ENCODE data around the gene YEATS2.
"Not testable (repeated sequence)": the region's sequence is repeated elsewhere in the genome, so short reads cannot be mapped to it uniquely, and the experiment has no call there.

The YEATS2 gene

GRCh38 chr3:183697610-183698317 lies at the start of gene YEATS2:
TSS of gene YEATS2 (plus strand) at chr3:183697797. CDS start at chr3:183715163, 17,366 bp downstream.
- DNase-seq, result peak; percentile 84 to 85

DNA sequence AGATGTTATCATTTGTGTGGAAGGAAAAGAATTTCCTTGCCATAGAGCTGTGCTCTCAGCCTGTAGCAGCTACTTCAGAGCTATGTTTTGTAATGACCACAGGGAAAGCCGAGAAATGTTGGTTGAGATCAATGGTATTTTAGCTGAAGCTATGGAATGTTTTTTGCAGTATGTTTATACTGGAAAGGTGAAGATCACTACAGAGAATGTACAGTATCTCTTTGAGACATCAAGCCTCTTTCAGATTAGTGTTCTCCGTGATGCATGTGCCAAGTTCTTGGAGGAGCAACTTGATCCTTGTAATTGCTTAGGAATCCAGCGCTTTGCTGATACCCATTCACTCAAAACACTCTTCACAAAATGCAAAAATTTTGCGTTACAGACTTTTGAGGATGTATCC lies 47.0 kb upstream of the YEATS2 start:
- no peak for DNase-seq

DNA sequence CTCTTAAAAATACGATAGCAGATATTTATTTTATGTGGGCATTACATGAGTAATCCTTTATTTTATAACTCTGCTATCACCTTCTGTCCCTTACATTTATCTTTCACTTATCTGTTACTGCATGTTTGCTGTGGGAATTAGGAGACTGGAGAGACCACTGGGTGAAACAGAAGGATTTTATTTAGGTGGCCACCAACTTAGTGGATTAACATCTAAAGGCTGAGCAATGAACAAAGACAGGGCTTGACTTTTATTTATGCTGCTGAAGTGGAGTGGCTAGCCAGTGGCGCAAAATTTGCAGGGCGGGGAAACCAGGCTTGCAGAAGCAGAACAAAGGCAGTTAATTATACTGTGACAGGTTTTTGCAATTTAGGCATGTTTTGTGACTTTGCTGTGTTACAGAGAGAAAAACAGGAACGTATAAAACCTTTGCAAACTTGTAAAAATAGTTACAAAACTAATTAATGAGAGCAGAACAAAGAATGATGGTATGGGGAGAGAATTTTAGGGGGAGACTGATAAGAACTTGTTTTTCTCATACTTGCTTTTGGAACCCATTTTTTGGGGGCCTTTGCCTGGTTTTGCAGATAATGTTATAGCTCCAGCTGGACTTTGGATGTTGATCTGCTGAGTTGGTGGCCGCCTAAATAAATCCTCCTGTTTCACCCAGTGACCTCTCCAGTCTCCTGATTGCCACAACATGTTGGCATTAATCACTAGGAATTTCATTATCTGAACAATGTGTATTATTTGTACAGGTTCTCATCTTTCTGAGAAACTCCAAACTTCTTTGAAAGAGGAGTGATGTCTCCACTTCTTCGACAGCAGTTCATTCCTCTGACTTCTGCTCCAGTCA lies 44.2 kb upstream of the YEATS2 start:
- no peak for DNase-seq

GRCh38 chr3:183654727-183655126 lies 42.9 kb upstream of the YEATS2 start:
- no peak for DNase-seq

- peak in 1 of 2 experiments; percentile 17 for DNase-seq
Observed at GRCh38 chr3:183662099-183662498, 35.5 kb upstream of the YEATS2 start.

GRCh38 chr3:183664913-183665381 lies 32.6 kb upstream of the YEATS2 start:
- DNase-seq, result peak in 1 of 2 experiments; percentile 38

GRCh38 chr3:183680061-183680460 lies 17.5 kb upstream of the YEATS2 start:
- DNase-seq, result no peak

DNA sequence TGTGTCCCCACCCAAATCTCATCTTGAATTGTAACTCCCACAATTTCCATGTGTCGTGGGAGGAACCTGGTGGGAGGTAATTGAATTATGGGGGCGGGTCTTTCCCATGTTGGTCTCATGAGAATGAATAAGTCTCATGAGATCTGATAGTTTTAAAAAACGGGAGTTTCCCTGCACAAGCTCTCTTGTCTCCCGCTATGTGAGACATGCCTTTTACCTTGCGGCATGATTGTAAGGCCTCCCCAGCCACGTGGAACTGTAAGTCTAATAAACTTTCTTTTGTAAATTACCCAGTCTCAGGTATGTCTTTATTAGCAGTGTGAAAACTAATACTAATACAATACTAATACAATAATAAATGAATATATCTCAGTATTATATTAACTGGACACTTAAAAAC lies 9.9 kb upstream of the YEATS2 start:
- DNase-seq, result no peak

GRCh38 chr3:183688874-183689273 lies 8.7 kb upstream of the YEATS2 start:
- no peak for DNase-seq

DNA sequence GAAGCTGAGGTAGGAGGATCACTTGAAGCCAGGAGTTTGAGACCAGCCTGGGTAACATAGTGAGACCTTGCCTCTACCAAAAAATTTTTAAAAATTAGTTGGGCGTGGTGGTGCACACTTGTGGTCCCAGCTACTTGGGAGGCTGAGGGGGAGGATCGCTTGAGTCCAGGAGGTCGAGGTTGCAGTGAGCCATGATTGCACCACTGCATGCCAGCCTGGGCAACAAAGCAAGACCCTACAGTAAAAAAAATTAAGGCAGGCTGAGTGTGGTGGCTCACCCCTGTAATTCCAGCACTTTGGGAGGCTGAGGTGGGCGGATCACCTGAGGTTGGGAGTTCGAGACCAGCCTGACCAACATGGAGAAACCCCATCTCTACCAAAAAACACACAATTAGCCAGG lies 8.0 kb upstream of the YEATS2 start:
- not testable (repeated sequence) for DNase-seq

DNA sequence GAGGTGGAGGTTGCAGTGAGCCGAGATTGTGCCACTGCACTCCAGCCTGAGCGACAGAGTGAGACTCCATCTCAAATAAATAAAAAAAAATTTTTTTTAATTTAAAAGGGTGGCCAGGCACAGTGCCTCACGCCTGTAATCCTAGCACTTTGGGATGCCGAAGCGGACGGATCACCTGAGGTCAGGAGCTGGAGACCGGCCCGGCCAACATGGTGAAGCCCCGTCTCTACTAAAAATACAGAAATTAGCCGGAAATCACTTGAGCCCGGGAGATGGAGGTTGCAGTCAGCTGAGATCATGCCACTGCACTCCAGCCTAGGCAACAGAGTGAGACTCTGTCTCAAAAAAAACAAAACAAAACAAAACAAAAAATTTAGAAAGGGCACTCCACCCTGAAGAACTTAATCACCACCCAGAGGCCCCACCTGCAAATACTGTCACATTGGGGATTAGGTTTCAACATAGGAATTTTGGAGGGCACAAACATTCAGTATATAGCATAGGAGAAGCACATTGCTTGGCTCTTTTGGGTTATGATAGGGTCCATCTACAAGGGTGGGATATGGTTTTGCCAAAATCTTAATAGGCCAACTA lies 7.1 kb upstream of the YEATS2 start:
- DNase-seq, result no peak

- no peak for DNase-seq
Observed at GRCh38 chr3:183692436-183692835, 5.2 kb upstream of the YEATS2 start.

DNA sequence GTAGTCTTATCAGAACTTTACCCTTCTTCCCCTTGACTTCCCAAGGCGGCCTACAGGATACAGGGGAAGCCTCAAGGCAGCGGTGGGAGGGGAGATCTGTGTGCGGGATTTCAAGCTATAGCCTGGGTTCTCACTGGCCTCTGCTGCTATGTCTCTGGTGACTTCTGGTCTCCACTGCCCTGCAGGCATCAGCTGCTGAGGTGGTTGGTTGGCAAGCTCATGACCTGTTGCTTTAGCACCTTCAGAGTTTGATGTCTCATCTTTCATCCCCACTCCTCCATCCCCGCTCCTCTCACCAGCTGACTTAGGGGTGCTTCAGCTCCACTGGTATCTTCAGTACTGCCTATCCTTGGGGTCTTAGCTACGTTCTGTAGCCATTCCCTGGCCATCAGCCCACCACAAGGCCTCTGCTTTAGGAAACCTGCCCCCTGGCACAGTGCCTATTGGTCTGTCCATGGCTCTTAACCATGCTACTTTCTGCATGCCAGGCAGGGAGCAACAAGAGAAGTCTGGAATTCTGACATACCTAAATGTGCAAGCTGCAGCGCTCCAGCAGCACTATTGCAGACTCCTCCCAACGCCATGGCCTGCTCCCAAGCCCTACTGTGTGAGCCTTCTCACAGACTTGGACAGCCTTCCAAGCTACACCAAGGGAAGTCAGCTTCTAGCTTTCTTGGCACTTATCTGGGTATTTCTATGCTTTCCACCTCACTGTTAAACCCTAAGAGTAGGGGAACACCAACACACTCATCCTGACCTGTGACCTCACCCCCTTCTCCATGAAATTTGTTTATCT lies 1.8 kb upstream of the YEATS2 start:
- no peak for DNase-seq

- DNase-seq, result no peak
Observed at GRCh38 chr3:183697123-183697609, 431 bp upstream of the YEATS2 start.

DNA sequence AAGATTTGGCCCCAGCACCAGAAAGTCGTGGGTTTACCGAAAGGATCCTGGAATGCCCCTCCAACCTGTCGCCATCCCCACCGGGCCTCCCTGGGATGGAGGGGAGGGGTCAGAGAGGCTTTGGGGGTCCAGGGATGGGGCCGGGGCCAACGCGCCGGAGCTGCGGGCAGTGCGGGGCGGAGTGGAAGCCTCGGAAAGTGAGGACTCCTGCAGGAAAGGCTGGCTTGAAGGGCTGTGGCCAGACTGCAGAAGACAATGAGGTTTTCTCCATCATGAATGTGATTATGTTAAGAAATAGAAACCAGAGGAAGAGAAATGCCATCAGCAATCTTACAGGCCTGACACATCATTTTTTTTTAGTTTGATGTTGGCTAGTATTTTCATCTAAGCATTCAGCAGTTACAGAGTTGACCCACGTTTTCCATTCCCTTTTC lies 738 bp downstream of the YEATS2 start:
- DNase-seq, result peak; percentile 32 to 45

DNA sequence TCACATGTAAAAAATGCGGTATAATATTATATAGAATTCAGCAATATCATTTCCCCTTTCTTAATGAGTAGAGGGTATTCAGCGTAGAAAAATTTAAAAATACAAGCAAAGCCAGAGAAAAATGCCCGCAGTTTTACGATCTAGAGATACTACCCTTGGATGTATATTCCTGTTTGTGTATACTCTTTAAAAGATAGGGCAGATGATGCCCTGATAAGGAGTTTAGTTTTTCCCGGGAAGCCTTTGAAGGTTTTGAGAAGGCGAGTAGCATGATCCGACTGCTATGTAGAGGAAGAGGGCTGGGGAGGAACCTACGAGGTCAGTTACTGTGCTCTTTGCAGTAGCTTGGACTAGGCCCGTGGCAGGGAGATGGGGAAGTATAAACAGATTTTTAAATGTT lies 1.2 kb downstream of the YEATS2 start:
- peak; percentile 27 to 44 for DNase-seq

GRCh38 chr3:183699238-183699947 lies 1.8 kb downstream of the YEATS2 start:
- peak; percentile 12 to 42 for DNase-seq

GRCh38 chr3:183701744-183702143 lies 4.1 kb downstream of the YEATS2 start:
- no peak for DNase-seq

GRCh38 chr3:183703892-183704291 lies 6.3 kb downstream of the YEATS2 start:
- DNase-seq, result not testable (repeated sequence)

DNA sequence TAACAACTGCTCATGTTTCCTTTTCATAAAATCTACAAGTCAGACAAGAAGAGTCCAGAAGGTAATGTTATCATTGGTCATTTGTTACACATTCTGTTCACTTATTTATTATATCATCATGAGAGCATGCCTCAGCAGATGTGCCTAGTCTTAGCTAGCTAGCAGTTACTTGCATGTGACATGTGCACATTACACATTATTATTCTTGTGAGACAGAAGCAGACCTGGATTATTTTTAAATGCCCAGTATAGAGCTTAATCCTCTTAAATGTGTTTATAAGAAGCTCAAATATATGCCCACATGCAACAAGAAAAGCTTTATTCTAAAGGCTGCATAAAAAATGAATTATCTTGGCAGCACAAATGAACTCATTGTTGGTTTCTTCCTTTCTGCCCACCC lies 12.6 kb downstream of the YEATS2 start:
- DNase-seq, result no peak

DNA sequence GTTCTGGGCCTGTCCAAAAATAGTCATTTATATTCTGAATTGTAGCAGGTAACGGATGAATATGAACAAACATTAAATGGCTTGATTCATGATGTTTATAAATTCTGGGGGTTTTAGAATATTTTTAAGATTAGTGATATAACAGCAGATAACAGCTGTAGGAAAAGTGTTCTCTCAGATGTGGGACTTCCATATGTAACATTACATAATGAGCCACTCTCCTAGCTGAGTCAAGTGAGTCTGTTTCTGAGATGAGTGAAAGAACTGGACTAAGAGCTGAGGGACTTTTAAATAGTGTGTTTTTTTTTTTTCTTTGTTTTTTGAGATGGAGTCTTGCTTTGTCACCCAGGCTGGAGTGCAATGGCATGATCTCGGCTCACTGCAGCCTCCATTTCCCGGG lies 13.9 kb downstream of the YEATS2 start:
- DNase-seq, result no peak

DNA sequence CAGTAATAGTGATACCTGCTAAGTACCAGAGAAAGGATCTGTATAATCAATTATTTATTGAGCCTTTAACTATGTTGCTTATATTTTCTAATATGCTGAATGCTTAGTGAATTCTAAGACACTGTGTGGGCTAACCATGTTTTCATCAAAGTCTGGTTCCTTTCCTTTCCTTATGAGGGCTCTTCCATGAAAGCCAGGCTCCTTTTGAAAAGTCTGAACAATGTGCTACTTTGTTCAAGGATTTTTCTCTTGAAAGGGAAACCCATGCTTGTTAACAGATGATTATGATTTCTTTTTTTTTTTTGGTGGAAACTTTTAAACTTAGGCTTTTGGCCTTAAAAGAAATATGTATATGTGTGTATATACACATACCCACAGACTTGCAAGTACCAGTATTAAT lies 17.0 kb downstream of the YEATS2 start:
- DNase-seq, result no peak

All from NCI-H2081 (cell line).